ENCODE measurements around the gene AP1S1.

DNA sequence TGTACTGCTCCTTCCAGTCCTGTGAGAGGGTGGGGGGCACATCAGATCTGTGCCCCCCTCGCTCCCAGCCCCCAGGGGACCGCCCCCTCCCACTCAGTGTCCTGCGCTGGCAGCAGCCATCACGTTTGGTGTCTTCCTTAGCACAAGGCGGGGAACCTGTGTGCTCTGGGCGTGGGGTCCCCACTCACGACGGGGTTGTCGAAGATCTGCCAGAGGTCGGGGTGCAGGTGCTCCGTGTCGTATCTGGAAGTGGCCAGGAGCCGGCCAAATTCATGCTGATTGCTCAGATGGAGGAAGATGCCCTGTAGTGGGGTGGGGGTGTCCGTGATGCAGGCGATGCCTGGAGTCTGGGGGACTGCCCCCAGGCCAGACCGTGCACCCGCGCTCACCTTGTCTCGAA, 55.9 kb downstream of the AP1S1 start:
- TF ChIP-seq POLR2A (IDR thresholded peaks at IDR 0.05; ENCODE audit: low read length) = no peak
- TF ChIP-seq GATA1 (IDR thresholded peaks at IDR 0.05; ENCODE audit: low read depth, low read length) = no peak
